Right ventricle myocardium inferior (tissue), 1 donor: Measurements from ENCODE around the gene SHTN1. TPM values are rescaled to one million over a fixed set of nuclear protein-coding genes. Genes with fewer than 3 reads are reported as not detected.

Experiments used
- ATAC-seq: fragments of 200-7000 bp; cut with Tn5 transposase; one replicate; pipeline ENCODE4 v1.9.1; 2020; ENCODE audit warnings: mild to moderate bottlenecking, moderate library complexity
- DNase-seq: peaks from one replicate; pipeline ENCODE4 v3.0.0; 2021; ENCODE audit errors: missing footprints
- intact Hi-C: fragments of 100-400 bp; cut with DNase I; formaldehyde crosslinking; loops from one replicate; pipeline ENCODE4 v1.11.0; 2022
- total RNA-seq: library from RNA; stranded (reverse); fragmentation: NEBNext Ultra II Directional; extraction: Animal tissue kit (Norgen Biotek cat#: 25700); gene quantifications from one replicate; pipeline ENCODE4 v1.2.1, GENCODE V29; 2021
- donor health status: DM: no; HTN: yes; CAD: no; lungs with severe emphysema.

The SHTN1 gene
- total RNA-seq, 1 donor from 2014 or later = 3.7 TPM

DNA sequence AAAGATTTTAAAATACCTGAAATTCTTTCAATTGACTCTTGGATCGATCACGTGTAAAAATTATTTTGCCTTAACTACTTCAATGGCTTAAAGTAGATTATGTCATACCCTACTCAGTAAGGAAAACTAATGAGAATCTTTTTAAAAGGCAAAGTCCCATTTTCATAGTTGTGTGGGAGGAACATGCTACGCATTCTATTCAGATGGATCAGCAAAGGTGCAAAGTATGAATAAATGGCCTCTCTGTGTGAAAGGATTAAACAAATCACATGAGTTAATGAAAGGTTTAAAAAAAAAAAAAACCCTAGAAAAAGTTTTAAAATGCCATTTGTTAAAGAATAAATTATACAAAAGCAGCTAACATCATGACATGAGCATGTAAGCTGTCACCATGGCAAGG, 78.6 kb downstream of the SHTN1 start:
- intact Hi-C loops = no loop called here
- DNase-seq = no peak
- ATAC-seq = no peak

DNA sequence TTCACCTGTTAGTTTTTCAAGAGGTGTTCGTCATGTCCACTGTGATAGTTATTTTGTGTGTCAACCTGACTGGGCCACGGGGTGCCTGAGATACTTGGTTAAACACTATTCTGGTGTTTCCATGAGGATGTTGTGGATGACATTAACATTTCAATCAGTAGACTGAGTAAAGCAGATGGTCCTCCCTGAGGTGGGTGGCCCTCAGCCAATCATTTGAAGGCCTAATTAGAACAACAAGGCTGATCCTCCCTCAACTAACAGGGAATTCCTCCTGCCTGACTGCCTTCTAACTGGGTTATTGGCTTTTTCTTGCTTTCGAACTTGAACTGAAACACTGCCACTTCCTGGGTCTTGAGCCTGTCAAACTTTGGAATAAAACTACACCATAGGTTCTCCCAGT, 79.9 kb downstream of the SHTN1 start:
- intact Hi-C loops = no loop called here
- no peak for DNase-seq
- no peak for ATAC-seq

DNA sequence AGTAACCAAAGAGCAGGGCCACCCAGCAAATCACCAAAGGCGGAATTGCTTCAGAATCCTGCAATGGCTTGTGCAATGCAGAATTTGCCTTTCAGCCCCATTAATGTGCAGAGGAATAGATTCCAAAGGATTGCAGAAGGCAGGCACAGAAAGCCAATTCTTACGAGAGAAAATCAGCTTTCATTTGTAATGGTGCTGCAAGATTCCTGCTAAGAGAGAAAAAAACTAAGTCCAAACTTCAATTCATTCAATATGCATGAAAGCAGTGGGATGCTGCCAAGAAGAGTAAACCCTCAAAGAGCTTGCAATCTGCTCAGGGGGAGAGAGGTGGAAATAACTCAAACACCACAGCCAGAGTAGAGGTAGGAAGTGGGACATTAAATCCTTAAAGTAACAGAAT, 85.3 kb downstream of the SHTN1 start:
- intact Hi-C loops = no loop called here
- DNase-seq (no peak), ATAC-seq (no peak)

- DNase-seq = no peak
- intact Hi-C loops = no loop called here
- ATAC-seq = peak; percentile 46
Observed at GRCh38 chr10:116919164-116919563, 85.8 kb downstream of the SHTN1 start.

DNA sequence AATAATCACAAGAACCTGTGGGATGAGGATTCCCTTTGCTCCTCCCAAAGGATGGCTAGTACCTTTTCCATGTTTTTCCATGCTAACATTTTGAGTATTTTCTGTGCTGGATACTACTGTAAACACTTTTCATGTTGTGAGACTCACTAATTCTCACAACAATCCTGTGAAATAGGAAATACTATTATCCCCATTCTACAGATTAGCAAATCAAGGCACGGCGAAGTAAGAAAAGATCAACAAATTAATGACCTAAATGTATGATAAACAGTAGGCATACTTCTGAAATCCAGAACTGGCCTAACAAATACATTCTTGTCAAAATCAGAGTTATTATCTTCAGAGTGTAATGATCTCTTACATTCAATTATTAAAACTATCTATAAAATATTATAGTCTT, 86.4 kb downstream of the SHTN1 start:
- ATAC-seq (no peak), DNase-seq (no peak)
- intact Hi-C loops = no loop called here

- DNase-seq (no peak), ATAC-seq (no peak)
- intact Hi-C loops = no loop called here
Observed at GRCh38 chr10:116917481-116917880, 87.5 kb downstream of the SHTN1 start.

DNA sequence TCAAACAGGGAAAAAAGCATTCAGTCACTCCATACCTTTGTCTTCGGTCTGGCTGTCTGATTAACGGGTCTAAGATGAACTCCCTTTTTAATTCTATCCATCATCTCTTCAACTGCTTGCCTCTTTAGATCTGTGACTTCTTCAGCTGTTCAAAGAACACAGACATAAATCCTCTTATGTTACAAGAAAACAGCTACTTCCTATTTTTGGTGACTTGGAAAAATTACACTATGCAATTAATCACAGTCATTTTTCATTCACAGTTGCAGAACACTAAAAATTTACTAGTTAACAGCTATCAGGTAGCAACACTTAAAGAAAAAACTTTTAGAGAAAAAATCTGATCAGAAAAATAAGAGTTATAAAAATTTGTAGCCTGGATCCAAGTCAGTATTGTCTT, 89.6 kb downstream of the SHTN1 start:
- ATAC-seq (no peak), DNase-seq (no peak)
- intact Hi-C loops = no loop called here

GRCh38 chr10:116913695-116914094, 91.3 kb downstream of the SHTN1 start:
- peak; percentile 72 for ATAC-seq
- no peak for DNase-seq
- intact Hi-C loops = no loop called here

- intact Hi-C loops = no loop called here
- ATAC-seq = no peak
- DNase-seq = no peak
Observed at GRCh38 chr10:116912162-116912561, 92.8 kb downstream of the SHTN1 start.

DNA sequence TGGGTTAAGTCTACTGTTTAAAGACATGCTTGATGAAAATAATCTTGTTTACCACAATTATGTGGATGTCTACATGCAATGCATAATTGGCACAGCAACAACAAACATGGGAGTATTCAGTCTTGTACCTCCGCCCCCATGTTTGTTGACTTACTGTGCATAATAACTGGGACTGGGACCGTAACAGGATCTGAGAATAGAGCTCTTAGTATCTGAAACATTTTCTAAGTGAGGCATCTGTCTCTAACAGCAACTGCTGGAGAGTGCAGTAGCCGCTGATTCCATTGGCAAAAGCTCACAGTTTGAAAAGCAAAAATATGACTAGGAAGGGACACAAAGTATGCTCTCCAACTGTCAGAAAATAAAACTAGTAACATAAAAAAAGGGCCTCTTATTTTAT, 94.1 kb downstream of the SHTN1 start:
- intact Hi-C loops = no loop called here
- DNase-seq = no peak
- ATAC-seq = no peak

DNA sequence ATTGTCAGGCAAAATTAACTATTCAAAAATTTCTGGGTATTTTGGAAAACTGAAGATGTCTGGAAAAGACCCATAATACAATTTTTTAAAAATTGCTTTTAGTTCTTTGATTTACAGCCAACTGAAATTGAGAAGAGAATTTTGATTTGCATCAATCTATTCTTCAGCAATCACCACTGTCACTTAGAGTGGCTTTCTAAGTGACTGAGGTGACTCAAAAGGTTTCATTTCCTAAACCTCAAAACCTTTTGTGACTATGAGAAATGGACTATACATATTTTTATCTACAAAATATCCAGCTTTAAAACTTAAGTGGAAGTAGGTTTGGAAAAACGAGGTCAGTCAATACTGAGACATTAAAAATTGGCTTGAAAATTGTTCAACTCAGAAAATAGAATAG, 95.7 kb downstream of the SHTN1 start:
- no peak for ATAC-seq
- intact Hi-C loops = no loop called here
- no peak for DNase-seq

- intact Hi-C loops = no loop called here
- no peak for DNase-seq
- no peak for ATAC-seq
Observed at GRCh38 chr10:116907245-116907987, 97.6 kb downstream of the SHTN1 start.

DNA sequence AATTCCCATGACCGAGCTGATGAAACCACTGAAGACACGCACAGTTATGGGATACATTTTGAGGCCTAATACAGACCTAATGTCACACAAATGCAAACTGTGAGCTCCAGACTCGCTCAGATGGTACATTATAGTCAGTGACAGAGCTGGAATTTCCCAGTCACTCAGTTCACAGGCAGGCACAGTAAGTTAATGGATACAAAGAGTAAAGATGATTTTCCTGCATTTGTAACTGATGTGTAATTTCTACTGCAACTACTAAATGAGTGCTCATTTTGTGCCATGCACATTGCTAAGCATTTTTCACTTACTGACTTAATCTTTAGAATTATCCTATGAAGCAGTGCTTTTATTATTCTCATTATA, 99.2 kb downstream of the SHTN1 start:
- intact Hi-C loops = no loop called here
- DNase-seq (no peak), ATAC-seq (no peak)

DNA sequence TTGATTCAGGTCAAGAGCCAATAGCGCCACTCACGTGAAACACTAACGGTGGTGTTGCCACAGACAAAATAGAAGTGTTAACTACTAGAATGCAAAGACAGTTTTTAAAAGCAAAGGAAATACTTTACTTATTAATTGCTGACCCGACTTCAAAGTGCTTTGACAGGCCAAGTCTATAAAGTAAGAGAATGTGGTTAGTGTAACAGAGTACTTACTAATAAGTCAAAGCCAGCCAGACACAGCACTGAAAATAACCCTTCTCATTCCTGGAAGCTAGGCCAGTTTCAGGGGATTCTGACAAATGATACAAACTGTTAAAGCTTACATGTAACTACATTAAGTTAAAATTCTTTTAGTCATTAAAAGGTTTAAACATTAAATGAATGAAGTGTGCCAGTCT, 105.4 kb downstream of the SHTN1 start:
- no peak for DNase-seq
- no peak for ATAC-seq
- intact Hi-C loops = no loop called here

GRCh38 chr10:116893686-116894037, 111.3 kb downstream of the SHTN1 start:
- ATAC-seq = no peak
- DNase-seq = no peak
- intact Hi-C loops = no loop called here

- DNase-seq (no peak), ATAC-seq (no peak)
- intact Hi-C loops = no loop called here
Observed at GRCh38 chr10:116892907-116893685, 111.9 kb downstream of the SHTN1 start.

- intact Hi-C loops = no loop called here
- ATAC-seq (no peak), DNase-seq (no peak)
Observed at GRCh38 chr10:116891208-116891607, 113.8 kb downstream of the SHTN1 start.

GRCh38 chr10:116889066-116889465, 115.9 kb downstream of the SHTN1 start:
- ATAC-seq (no peak), DNase-seq (no peak)
- intact Hi-C loops = no loop called here

DNA sequence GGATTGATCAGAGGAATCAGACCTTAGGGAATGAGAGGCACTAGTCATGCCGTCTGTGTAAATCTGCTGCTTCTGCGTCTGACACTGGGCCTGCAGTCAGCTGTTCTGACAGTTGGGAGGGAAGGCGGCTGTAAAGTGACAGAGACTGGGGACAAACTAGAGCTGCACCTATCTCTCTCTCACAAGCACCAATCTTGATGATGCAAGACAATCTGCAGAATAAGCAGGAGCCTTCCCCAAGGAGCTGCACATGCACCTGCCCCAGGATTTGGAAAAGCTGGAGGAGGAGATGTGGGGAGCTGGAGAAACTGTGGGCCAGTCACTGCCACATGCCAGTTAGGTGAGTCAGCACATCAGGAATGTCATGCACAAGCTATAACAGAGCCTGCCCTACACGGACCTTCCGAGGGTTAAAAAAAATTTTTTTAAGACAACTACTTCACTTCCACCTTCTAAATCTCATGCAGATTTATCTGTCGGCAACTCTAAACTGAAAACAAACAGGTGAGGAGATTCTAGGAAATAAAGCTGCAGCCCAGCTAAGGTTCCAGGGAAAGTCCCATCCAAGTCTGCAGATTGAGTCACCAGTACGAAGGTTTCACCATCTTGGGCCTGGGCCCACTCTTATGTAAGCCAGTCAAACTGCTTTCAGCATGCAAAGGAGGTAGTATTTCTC, 116.5 kb downstream of the SHTN1 start:
- DNase-seq (no peak), ATAC-seq (peak; percentile 79)
- intact Hi-C loops = no loop called here

DNA sequence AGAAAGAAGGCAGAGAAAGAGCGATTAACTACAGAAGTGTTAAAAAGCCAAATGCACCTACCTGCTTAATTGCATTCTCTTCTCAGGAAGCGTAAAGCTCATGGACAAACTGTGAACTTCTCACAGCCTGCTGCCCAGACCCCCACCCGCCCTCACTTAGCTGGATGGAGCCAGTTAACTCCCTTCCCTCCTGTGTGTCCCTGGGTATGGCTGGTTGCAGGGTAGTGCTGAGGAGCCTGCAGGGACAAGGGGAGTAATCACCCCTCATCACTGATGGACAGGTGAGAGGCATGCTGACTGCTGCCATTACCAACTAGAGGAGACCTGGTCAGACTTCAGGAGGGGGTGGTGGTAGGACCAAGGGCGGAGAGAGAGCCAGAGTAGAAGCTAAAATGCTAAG, 118.2 kb downstream of the SHTN1 start:
- DNase-seq (no peak), ATAC-seq (no peak)
- intact Hi-C loops = no loop called here
